Gastroesophageal sphincter (tissue), 4 donors: ENCODE data around the gene TMEM255B. TPM values are rescaled to one million over a fixed set of nuclear protein-coding genes. Genes with fewer than 3 reads are reported as not detected.
"Not testable (repeated sequence)": the region's sequence is repeated elsewhere in the genome, so short reads cannot be mapped to it uniquely, and the experiment has no call there.

Experiments used
- ATAC-seq: fragments of 150-250 bp; one replicate; pipeline ENCODE4 v1.9.1; 2016; ENCODE audit warnings: mild to moderate bottlenecking, moderate library complexity
- H3K27ac ChIP-seq, 4 donors: fragments of 200-600 bp; sonication (generic) in 3 of 4; 1 replicate in 3 of 4; 2 replicates in 1 of 4; pipeline ENCODE4 v1.5.1; 2016 to 2019
- H3K27me3 ChIP-seq: fragments of 200-600 bp; sonication (generic); one replicate; pipeline ENCODE4 v1.5.1; 2019
- H3K36me3 ChIP-seq, 2 donors: fragments of 200-600 bp; sonication (generic); one replicate each; pipeline ENCODE4 v1.5.1; 2019; ENCODE audit warnings: control low read depth in 1 of 2
- H3K4me1 ChIP-seq, 3 donors: fragments of 200-600 bp; sonication (generic); 1 replicate in 2 of 3; 2 replicates in 1 of 3; pipeline ENCODE4 v1.5.1; 2016 to 2019; ENCODE audit warnings: control low read depth in 2 of 3
- H3K4me3 ChIP-seq, 2 donors: fragments of 200-600 bp; sonication (generic); one replicate each; pipeline ENCODE4 v1.5.1; 2019; ENCODE audit warnings: mild to moderate bottlenecking in 1 of 2, moderate library complexity in 1 of 2
- H3K9me3 ChIP-seq, 3 donors: fragments of 200-600 bp; sonication (generic); one replicate each; pipeline ENCODE4 v1.5.1; 2017 to 2019; ENCODE audit warnings: control low read depth in 2 of 3
- EP300 ChIP-seq: sonication (generic); formaldehyde crosslinking; IDR thresholded peaks from one replicate; pipeline ENCODE4 v1.6.1; 2017; ENCODE audit warnings: antibody characterized with exemption, mild to moderate bottlenecking
- POLR2A ChIP-seq, 2 donors: fragments of 450-650 bp; IDR thresholded peaks; one replicate each; pipeline ENCODE4 v1.6.1; 2017; ENCODE audit warnings: antibody characterized with exemption in 2 of 2, mild to moderate bottlenecking in 2 of 2, moderate library complexity in 1 of 2
- POLR2AphosphoS5 ChIP-seq: sonication (generic); formaldehyde crosslinking; IDR thresholded peaks from one replicate; pipeline ENCODE4 v1.6.1; 2017; ENCODE audit warnings: antibody characterized with exemption
- WGBS, 2 donors: methylation state at CpG; one replicate each; pipeline ENCODE4 v1.1.5; 2018; ENCODE audit warnings: low coverage in 1 of 2; 5-methylcytosine and 5-hydroxymethylcytosine counted together
- total RNA-seq, 4 donors: library from RNA; depleted of rRNA; stranded (reverse); fragments of >200 nt; gene quantifications; one replicate each; pipeline ENCODE4 v1.1.0, GENCODE V29; 2016
- TF ChIP-seq, protein P1 (sequence below), 4 experiments: fragments of 200-600 bp in 2 of 4; fragments of 450-650 bp in 2 of 4; sonication (generic) in 1 of 4; IDR thresholded peaks; one replicate each; pipeline ENCODE4 v1.5.1; 2017 to 2019; ENCODE audit warnings: antibody characterized with exemption in 4 of 4, mild to moderate bottlenecking in 2 of 4, moderate library complexity in 2 of 4

Gene TMEM255B
- total RNA-seq, 4 donors from 2014 or later: 4.9 to 13.2 (median 7.8) TPM

DNA sequence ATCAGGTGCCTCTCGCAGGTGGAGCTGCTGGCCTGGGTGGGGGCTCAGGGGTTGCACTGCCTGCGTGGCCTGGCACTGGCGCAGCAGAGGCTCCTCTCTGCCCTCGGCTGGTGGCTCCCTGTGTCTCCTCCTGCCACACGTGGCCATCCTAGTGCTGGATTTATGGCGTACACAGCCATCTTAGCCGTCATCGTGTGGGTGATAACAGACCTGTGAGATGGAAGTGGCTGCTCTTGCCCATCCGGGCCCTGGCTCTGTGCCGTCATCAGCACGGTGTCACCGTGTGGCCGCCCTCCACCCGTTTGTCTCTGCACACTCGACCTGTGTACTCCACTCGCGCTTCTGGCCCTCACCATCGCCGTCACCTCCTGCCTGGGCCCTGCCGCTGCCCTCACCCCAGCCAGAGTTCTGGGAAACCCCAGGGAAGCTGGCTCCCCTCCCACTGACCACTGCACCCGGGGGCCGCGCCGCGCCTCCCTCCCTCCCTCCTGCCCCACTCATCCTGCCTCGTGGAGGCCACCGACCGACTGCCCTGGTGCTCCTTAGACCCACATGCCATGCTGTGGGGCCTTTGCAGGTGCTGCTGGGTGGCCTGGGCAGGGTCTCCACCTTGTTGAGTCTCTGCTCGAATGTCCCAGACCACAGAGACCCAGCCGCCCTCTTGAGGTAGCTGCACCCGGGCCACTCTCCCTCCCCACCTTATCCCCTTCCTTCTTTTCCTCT, 29.5 kb downstream of the TMEM255B start:
- TF ChIP-seq, protein P1, sequence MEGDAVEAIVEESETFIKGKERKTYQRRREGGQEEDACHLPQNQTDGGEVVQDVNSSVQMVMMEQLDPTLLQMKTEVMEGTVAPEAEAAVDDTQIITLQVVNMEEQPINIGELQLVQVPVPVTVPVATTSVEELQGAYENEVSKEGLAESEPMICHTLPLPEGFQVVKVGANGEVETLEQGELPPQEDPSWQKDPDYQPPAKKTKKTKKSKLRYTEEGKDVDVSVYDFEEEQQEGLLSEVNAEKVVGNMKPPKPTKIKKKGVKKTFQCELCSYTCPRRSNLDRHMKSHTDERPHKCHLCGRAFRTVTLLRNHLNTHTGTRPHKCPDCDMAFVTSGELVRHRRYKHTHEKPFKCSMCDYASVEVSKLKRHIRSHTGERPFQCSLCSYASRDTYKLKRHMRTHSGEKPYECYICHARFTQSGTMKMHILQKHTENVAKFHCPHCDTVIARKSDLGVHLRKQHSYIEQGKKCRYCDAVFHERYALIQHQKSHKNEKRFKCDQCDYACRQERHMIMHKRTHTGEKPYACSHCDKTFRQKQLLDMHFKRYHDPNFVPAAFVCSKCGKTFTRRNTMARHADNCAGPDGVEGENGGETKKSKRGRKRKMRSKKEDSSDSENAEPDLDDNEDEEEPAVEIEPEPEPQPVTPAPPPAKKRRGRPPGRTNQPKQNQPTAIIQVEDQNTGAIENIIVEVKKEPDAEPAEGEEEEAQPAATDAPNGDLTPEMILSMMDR (IDR thresholded peaks at IDR 0.05): no peak
- TF ChIP-seq POLR2A (IDR thresholded peaks at IDR 0.05) (no peak), EP300 (no peak), POLR2AphosphoS5 (no peak)
- Histone ChIP-seq H3K27ac (no peak overlapping the region), H3K4me3 (no peak overlapping the region), H3K9me3 (no peaks in the 10 kb centered on the region), H3K27me3 (no peaks in the 10 kb centered on the region), H3K36me3 (peaks cover 0 to 4% of the 10 kb centered on the region in 2 donors), H3K4me1 (no peaks in the 10 kb centered on the region)
- ATAC-seq: no peak
- WGBS, 2 donors: 84 to 100% methylated on average over 1 to 17 of the region's 31 CpGs

DNA sequence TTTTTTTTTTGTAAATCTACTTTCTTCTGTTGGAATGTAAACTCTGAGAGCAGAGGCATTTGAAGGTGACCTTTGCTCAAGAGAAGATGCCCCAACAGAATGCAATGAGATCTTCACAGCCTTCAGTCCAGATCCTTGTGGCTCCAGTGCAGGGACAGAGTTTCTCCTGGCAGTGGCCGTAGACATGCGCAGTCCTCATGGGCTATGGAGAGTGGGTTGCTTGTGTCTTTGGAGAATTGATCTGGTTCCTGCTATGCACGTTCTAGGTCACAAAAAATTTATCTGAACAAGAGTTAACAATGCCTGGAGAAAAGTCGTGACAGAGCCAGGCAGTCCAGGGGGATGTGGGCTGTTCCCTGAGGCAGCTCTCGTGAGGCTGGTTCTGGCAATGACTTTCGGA, 30.1 kb downstream of the TMEM255B start:
- no peak for ATAC-seq
- 74% methylated on average over 4 of the region's 6 CpGs; no CpG with 5 or more reads in 1 of the 2 donors for WGBS, 2 donors
- Histone ChIP-seq H3K27ac (no peak overlapping the region), H3K36me3 (peaks cover 0 to 7% of the 10 kb centered on the region in 2 donors), H3K27me3 (no peaks in the 10 kb centered on the region), H3K4me3 (no peak overlapping the region), H3K4me1 (no peaks in the 10 kb centered on the region), H3K9me3 (no peaks in the 10 kb centered on the region)
- TF ChIP-seq POLR2A (IDR thresholded peaks at IDR 0.05) (no peak), EP300 (no peak), POLR2AphosphoS5 (no peak)
- TF ChIP-seq, protein P1 (IDR thresholded peaks at IDR 0.05): no peak

DNA sequence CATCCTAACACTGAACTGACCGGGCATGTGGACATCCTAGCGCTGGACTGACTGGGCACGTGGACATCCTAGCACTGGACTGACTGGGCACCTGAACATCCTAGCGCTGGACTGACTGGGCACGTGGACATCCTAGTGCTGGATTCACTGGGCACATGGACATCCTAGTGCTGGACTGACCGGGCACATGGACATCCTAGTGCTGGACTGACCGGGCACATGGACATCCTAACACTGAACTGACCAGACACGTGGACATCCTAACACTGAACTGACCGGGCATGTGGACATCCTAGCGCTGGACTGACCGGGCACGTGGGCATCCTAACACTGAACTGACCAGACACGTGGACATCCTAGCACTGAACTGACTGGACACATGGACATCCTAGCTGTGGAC, 30.9 kb downstream of the TMEM255B start:
- ATAC-seq, H3K27me3 ChIP-seq, H3K36me3 ChIP-seq, H3K4me3 ChIP-seq, H3K9me3 ChIP-seq, H3K27ac ChIP-seq, H3K4me1 ChIP-seq: not testable (repeated sequence)
- no CpG with 5 or more reads among the region's 13 CpGs for WGBS, 2 donors

DNA sequence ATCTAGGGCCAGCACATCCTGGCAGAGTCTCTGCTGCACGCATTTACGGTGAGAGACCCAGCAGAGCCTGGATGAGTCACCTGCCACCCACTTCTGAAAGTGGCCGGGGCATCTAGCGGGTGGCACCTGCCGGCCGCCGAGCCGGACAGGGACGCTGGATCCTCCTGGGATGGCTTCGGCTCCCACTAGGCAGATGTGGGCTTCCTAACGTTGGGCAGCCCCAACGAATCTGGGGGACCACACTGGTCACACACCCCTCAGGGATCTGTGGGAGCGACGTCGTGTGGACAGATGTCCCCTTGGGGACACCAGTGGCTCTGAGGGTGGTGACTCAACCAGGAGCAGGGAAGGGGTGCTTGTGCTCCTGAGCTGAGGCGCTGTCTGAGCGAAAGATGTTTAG, 32.2 kb downstream of the TMEM255B start:
- 50% methylated on average over 2 of the region's 17 CpGs; no CpG with 5 or more reads in 1 of the 2 donors for WGBS, 2 donors
- H3K27ac ChIP-seq: no peak overlapping the region
- peaks cover 0 to 10% of the 10 kb centered on the region in 2 donors for H3K36me3 ChIP-seq
- H3K9me3 ChIP-seq: no peaks in the 10 kb centered on the region
- no peak for ATAC-seq
- no peak overlapping the region for H3K4me3 ChIP-seq
- no peak for TF ChIP-seq POLR2AphosphoS5
- TF ChIP-seq, protein P1 (IDR thresholded peaks at IDR 0.05): no peak
- TF ChIP-seq POLR2A (IDR thresholded peaks at IDR 0.05): no peak
- no peak for TF ChIP-seq EP300
- no peaks in the 10 kb centered on the region for H3K27me3 ChIP-seq
- no peaks in the 10 kb centered on the region for H3K4me1 ChIP-seq

DNA sequence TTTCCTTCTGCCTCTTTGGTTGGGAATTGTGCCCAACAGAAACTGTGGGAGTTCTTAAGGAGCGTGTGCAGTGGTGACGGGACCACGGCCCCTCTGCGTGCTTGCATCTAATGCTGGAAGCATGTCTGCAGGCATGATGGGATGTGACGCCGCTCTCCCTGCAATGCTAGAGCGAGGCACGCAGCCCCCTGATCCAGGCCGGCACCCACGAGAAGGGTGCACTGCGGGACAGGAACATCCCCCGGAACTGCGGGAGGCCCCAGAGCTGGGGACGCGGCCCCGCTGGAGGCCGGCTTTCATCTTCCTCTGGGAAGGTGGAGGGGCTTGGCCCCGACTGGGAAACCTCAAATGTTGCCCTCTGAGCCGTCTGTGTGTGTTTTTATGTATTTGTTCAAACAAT, 32.7 kb downstream of the TMEM255B start:
- Histone ChIP-seq H3K4me3 (no peak overlapping the region), H3K27ac (no peak overlapping the region), H3K36me3 (peaks cover 0 to 16% of the 10 kb centered on the region in 2 donors), H3K4me1 (no peaks in the 10 kb centered on the region), H3K27me3 (no peaks in the 10 kb centered on the region), H3K9me3 (no peaks in the 10 kb centered on the region)
- 57 to 80% methylated on average over 5 to 14 of the region's 19 CpGs for WGBS, 2 donors
- TF ChIP-seq POLR2A (IDR thresholded peaks at IDR 0.05) (no peak), POLR2AphosphoS5 (no peak)
- TF ChIP-seq, protein P1 (IDR thresholded peaks at IDR 0.05): no peak
- ATAC-seq: no peak
